Measurements from ENCODE around the gene PCDHA6.
"Not testable (repeated sequence)": the region's sequence is repeated elsewhere in the genome, so short reads cannot be mapped to it uniquely, and the experiment has no call there.

Gene PCDHA6

GRCh38 chr5:140802781-140803271 lies 24.9 kb upstream of the PCDHA6 start:
- H3K36me3 ChIP-seq (ENCODE audit: control insufficient read depth, insufficient read depth, low read length), result no peaks in the 10 kb centered on the region
- no peaks in the 10 kb centered on the region for H3K27me3 ChIP-seq (replicated peaks; ENCODE audit: control insufficient read depth, insufficient read depth, low read length)
- TF ChIP-seq, protein P1, sequence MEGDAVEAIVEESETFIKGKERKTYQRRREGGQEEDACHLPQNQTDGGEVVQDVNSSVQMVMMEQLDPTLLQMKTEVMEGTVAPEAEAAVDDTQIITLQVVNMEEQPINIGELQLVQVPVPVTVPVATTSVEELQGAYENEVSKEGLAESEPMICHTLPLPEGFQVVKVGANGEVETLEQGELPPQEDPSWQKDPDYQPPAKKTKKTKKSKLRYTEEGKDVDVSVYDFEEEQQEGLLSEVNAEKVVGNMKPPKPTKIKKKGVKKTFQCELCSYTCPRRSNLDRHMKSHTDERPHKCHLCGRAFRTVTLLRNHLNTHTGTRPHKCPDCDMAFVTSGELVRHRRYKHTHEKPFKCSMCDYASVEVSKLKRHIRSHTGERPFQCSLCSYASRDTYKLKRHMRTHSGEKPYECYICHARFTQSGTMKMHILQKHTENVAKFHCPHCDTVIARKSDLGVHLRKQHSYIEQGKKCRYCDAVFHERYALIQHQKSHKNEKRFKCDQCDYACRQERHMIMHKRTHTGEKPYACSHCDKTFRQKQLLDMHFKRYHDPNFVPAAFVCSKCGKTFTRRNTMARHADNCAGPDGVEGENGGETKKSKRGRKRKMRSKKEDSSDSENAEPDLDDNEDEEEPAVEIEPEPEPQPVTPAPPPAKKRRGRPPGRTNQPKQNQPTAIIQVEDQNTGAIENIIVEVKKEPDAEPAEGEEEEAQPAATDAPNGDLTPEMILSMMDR (IDR thresholded peaks at IDR 0.05; ENCODE audit: insufficient read depth, low read length, poor library complexity, severe bottlenecking), result no peak
- DNase-seq (ENCODE audit: extremely low read depth, insufficient read length), result no peak
- no peak overlapping the region for H3K4me3 ChIP-seq (replicated peaks; ENCODE audit: low read depth, low read length)

DNA sequence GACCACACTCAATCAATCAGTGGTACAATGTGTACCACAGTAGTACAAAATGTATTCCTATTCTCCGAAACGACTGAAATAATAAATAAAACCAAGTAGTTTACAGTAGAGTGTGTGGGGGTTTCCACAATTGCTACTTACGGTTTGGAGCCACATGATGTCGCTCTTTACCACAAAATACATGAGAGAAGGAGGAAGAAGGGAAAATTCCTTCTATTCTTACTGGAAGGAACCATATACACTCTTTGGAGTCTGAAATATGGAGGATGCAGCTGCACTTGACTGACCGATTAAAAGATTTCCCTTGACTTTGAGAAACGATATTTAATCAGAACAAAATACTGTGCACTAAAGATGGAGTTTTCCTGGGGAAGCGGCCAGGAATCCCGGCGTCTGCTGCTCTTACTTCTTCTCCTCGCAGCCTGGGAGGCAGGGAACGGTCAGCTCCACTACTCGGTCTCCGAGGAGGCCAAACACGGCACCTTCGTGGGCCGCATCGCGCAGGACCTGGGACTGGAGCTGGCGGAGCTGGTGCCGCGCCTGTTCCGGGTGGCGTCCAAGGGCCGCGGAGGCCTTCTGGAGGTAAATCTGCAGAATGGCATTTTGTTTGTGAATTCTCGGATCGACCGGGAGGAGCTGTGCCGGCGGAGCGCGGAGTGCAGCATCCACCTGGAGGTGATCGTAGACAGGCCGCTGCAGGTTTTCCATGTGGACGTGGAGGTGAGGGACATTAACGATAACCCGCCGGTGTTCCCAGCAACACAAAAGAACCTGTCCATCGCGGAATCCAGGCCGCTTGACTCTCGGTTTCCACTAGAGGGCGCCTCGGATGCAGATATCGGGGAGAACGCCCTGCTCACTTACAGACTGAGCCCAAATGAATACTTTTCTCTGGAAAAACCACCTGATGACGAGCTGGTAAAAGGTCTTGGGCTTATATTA lies 20.7 kb upstream of the PCDHA6 start, which contains the start of gene PCDHA4:
TSS of gene PCDHA4 (plus strand) at position 235 of the 942 bp plus-strand sequence.
- no peak for DNase-seq (ENCODE audit: extremely low read depth, insufficient read length)
- no peaks in the 10 kb centered on the region for H3K36me3 ChIP-seq (ENCODE audit: control insufficient read depth, insufficient read depth, low read length)
- TF ChIP-seq, protein P1 (IDR thresholded peaks at IDR 0.05; ENCODE audit: insufficient read depth, low read length, poor library complexity, severe bottlenecking), result no peak
- H3K27me3 ChIP-seq (replicated peaks; ENCODE audit: control insufficient read depth, insufficient read depth, low read length), result no peaks in the 10 kb centered on the region
- H3K4me3 ChIP-seq (replicated peaks; ENCODE audit: low read depth, low read length), result no peak within 1 kb of the TSS

DNA sequence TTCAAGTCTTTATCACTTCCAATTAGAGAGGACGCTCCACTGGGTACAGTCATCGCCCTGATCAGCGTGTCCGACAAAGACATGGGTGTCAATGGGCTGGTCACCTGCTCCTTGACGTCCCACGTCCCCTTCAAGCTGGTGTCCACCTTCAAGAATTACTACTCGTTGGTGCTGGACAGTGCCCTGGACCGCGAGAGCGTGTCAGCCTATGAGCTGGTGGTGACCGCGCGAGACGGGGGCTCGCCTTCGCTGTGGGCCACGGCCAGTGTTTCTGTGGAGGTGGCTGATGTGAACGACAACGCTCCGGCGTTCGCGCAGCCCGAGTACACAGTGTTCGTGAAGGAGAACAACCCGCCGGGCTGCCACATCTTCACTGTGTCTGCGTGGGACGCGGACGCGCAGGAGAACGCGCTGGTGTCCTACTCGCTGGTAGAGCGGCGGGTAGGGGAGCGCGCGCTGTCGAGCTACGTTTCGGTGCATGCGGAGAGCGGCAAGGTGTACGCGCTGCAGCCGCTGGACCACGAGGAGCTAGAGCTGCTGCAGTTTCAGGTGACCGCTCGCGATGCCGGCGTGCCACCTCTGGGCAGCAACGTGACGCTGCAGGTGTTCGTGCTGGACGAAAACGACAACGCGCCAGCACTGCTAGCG lies 19.4 kb upstream of the PCDHA6 start:
- not testable (repeated sequence) for H3K27me3 ChIP-seq (replicated peaks; ENCODE audit: control insufficient read depth, insufficient read depth, low read length); DNase-seq (ENCODE audit: extremely low read depth, insufficient read length); H3K36me3 ChIP-seq (ENCODE audit: control insufficient read depth, insufficient read depth, low read length); H3K4me3 ChIP-seq (replicated peaks; ENCODE audit: low read depth, low read length)

DNA sequence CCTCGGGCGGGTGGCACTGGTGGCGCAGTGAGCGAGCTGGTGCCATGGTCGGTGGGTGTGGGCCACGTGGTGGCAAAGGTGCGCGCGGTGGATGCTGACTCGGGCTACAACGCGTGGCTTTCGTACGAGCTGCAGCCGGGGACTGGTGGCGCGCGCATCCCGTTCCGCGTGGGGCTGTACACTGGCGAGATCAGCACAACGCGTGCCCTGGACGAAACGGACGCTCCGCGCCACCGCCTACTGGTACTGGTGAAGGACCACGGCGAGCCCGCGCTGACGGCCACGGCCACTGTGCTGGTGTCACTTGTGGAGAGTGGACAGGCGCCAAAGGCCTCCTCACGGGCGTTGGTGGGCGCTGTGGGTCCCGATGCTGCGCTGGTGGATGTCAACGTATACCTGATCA lies 18.9 kb upstream of the PCDHA6 start:
- DNase-seq (ENCODE audit: extremely low read depth, insufficient read length), result no peak
- H3K27me3 ChIP-seq (replicated peaks; ENCODE audit: control insufficient read depth, insufficient read depth, low read length), result no peaks in the 10 kb centered on the region
- H3K36me3 ChIP-seq (ENCODE audit: control insufficient read depth, insufficient read depth, low read length), result no peaks in the 10 kb centered on the region
- TF ChIP-seq, protein P1 (IDR thresholded peaks at IDR 0.05; ENCODE audit: insufficient read depth, low read length, poor library complexity, severe bottlenecking), result no peak
- H3K4me3 ChIP-seq (replicated peaks; ENCODE audit: low read depth, low read length), result no peak overlapping the region

- TF ChIP-seq, protein P1 (IDR thresholded peaks at IDR 0.05; ENCODE audit: insufficient read depth, low read length, poor library complexity, severe bottlenecking), result peak; percentile 8
- no peak for DNase-seq (ENCODE audit: extremely low read depth, insufficient read length)
- Histone ChIP-seq H3K4me3 (replicated peaks; ENCODE audit: low read depth, low read length) (no peak within 1 kb of the TSS), H3K27me3 (replicated peaks; ENCODE audit: control insufficient read depth, insufficient read depth, low read length) (no peaks in the 10 kb centered on the region), H3K36me3 (ENCODE audit: control insufficient read depth, insufficient read depth, low read length) (no peaks in the 10 kb centered on the region)
These were observed 6.1 kb upstream of the PCDHA6 start, which contains the start of gene PCDHA5 for GRCh38 chr5:140821375-140822280. Gene PCDHA5 (plus strand): TSS chr5:140821613.

Measured in GM06990 (cell line).